ENCODE results near the gene TTC39C.

DNA sequence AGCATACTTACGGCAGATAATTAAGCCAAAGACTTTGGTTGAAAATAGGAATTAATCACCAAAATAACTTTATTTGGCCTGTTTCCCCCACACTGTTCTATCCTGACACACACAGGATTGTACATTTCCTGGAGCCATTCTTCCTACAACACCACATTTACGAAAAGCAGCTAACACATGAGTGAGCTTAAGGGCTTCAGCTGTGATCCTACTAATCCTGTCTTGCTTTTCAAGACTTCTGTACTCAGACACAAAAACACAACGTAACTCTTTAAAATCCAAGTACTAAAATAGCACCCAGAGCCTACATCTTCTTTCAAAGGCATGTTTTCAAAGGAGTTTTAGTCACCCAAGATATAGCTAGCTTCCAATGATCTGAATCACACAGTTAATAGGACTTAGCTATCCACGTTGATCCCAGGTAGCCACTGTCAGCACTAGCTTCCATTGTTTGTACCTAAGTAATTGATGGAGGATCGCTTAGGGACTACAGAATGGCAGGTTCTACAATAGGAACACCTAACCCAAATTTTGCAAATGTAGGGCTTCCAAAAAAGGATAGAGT lies 42.8 kb upstream of the TTC39C start:
- TF ChIP-seq, protein P1, sequence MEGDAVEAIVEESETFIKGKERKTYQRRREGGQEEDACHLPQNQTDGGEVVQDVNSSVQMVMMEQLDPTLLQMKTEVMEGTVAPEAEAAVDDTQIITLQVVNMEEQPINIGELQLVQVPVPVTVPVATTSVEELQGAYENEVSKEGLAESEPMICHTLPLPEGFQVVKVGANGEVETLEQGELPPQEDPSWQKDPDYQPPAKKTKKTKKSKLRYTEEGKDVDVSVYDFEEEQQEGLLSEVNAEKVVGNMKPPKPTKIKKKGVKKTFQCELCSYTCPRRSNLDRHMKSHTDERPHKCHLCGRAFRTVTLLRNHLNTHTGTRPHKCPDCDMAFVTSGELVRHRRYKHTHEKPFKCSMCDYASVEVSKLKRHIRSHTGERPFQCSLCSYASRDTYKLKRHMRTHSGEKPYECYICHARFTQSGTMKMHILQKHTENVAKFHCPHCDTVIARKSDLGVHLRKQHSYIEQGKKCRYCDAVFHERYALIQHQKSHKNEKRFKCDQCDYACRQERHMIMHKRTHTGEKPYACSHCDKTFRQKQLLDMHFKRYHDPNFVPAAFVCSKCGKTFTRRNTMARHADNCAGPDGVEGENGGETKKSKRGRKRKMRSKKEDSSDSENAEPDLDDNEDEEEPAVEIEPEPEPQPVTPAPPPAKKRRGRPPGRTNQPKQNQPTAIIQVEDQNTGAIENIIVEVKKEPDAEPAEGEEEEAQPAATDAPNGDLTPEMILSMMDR (conservative IDR thresholded peaks at IDR 0.05; ENCODE audit: low read length), result no peak
- TF ChIP-seq EZH2phosphoT487 (IDR thresholded peaks at IDR 0.05; ENCODE audit: borderline replicate concordance, low read depth, low read length), result no peak
